ENCODE results near the gene ENHO. TPM values are rescaled to one million over a fixed set of nuclear protein-coding genes. Genes with fewer than 3 reads are reported as not detected.

Gene ENHO
- total RNA-seq, 1 experiment from 2014 or later = 4.0 TPM

DNA sequence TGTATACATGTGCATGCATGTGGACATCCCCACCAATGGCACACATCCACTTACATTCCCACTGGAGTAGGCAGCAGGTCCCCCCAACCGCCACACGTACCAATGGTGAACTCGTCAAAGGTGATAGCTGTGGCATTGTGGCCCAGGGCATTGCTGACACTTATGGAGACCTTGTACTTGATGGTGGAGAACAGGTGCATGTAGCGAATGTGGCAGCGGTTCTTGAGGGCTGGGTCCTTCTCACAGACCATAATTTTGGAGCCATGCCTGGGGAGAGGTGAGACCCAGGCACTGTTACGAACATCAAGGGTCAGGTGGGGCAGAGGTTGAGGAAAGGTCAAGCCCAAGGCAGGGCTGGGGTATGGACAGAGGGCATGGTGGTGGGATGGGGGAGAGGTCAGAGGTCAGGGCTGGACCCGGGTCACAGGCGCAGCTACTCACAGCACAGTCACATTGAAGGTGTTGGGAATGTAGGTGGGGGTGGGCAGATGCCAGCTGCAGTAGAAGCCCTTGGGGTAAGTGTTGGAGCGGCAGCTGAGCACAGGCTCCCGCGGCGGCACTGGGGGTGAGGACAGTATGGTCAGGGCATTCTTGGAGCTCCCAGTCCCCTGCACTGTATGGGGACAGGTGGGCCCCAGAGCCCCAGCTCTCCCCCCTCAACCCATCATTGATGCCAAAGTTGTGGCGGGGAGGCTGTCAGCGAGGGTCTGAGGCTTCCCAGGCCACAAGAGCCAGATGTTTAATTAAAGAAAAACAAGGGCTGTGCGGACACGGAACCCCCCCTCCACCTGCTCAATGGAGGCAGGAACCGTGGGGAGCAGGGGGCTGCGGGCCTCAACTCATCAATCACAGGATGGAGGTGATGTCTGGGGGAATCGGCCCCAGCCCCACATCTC lies 34.9 kb upstream of the ENHO start:
- no peak for DNase-seq (ENCODE audit: low read depth)
- in situ Hi-C loops (cut with HindIII; ENCODE audit: low pct_unique_long_range_greater_than_20kb, low sequenced_read_pairs) = no loop called here

- DNase-seq (ENCODE audit: low read depth) = no peak
- in situ Hi-C loops (cut with HindIII; ENCODE audit: low pct_unique_long_range_greater_than_20kb, low sequenced_read_pairs) = no loop called here
These were observed 34.2 kb upstream of the ENHO start for GRCh38 chr9:34556949-34557348.

DNA sequence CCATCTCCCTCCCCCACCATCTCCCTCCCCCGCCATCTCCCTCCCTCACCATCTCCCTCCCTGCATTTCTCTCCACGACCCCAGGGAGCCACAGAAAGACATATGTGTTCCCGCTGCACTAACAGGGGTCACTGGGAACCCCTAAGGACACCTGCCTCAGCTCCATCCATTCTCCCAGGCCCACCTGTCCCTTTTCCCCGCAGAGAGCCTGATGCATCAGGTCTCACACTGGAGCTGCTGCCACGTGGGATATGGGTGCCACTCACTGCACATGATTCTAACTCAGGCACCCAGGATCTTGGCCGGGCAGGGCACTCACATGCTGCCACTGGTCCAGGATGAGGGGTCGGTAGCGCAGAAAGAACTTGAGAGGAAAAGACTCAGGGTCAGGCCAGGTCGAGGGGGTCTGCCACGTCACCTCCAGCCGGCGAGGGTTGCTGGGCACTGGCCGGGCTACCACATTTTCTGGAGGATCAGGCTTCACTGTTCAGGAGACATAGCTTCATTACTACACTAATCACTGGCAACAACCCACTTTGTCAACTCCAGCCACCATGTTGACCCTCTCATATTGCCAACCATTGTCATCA lies 33.2 kb upstream of the ENHO start:
- no peak for DNase-seq (ENCODE audit: low read depth)

DNA sequence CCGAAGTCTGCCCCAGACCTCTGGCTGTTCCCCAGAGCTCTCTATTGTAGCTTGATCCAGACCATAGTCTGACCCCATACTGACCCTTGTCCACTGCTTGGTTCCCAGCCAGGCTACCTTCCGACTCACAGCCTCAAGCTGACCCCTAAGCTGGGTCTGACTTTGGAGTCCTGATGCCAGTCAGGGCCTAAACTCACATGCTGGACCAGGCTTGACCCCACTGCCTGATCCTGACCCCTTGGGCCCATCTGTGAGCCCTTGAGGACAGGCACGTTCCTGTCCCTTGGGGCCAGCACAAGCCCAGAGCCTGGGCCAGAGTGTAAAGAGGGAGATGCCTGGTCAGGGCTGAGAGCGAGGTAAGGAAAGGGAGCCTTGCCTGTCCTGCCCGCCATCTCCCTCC lies 32.7 kb upstream of the ENHO start:
- DNase-seq (ENCODE audit: low read depth) = no peak
- in situ Hi-C loops (cut with HindIII; ENCODE audit: low pct_unique_long_range_greater_than_20kb, low sequenced_read_pairs) = no loop called here

More for the DNA sequence above, 33.2 kb upstream of the ENHO start:
- in situ Hi-C loops (cut with HindIII; ENCODE audit: low pct_unique_long_range_greater_than_20kb, low sequenced_read_pairs) = no loop called here

DNA sequence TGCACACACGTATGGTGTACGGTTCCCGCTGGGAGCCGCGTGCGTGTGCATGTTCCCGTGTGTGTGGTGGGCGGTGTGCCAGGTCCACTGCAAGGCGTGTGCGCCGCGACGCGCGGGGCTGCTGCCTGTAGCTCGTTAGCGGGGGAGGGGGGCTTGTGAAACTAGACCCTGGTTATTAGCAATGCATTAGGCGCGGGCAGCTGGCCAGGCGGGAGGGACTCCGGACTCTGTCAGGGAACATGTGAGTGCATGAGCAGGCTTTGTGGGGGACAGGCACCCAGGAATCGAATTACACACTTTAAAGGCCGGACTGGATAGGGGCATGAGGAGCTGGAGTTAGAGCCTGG lies 32.2 kb upstream of the ENHO start:
- in situ Hi-C loops (cut with HindIII; ENCODE audit: low pct_unique_long_range_greater_than_20kb, low sequenced_read_pairs) = no loop called here
- DNase-seq (ENCODE audit: low read depth) = no peak

DNA sequence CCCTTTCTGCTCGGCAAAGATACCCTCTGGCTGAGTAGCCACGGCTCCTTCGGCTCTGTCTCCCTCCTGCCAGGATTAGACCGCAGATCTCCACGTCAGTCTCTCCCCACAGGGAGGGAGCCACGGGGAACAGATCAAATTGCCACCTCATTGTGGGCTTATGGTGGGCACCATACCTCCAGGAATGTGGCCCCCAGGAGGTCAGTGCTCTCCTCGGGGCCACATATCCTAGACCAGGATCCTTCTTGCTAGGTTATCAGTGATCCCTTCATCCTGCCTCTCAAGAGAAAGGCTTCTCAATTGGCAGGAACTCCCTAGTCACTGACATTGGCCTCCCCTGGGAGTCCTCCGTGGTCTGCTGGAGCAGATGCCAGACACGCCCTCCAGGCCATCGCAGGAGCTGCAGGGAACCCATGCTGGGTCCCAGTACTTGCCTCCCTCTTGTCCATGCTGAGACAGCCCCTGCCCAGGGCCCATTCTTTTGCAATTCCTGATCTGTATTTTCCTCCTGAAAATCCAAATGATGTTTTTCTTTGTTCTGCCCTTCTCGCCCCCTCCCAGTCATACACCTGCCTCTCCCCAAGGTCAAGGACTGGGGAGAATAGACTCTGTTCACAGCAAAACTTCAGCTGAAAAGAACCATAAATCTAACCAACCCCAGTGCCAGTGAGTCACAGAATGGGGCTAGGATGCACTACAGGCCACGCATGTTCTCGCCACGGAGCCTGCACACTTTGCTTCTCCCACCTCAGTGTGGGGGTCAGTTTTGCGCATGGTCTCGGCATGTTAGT lies 31.6 kb upstream of the ENHO start:
- no peak for DNase-seq (ENCODE audit: low read depth)

DNA sequence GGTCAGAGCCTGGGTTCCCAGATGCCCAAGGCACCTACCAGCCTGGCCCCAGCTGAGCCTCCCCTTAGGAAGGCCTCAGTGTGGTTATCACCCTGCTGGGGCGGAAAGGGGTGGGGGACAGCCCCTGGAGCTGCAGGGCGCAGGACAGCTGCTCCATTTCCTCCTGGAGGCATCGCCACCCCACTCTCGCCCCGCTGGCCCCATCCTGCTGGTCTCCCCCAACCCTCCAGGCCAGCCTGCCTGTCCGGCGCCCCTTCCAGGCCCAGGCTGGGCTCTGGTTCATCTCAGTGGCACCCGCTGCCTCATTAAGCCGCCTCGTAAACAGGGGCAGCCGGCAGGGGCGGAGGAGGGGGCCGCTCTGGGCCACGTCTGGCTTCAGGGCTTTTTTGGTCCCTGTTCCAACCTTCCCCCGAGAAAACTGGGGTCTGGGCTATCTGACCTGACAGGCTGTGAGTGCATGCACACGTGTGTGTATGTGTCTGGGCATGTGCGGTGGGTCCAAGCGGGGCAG lies 30.8 kb upstream of the ENHO start:
- no peak for DNase-seq (ENCODE audit: low read depth)
- in situ Hi-C loops (cut with HindIII; ENCODE audit: low pct_unique_long_range_greater_than_20kb, low sequenced_read_pairs) = no loop called here

More for the DNA sequence above, 31.6 kb upstream of the ENHO start:
- in situ Hi-C loops (cut with HindIII; ENCODE audit: low pct_unique_long_range_greater_than_20kb, low sequenced_read_pairs) = no loop called here

DNA sequence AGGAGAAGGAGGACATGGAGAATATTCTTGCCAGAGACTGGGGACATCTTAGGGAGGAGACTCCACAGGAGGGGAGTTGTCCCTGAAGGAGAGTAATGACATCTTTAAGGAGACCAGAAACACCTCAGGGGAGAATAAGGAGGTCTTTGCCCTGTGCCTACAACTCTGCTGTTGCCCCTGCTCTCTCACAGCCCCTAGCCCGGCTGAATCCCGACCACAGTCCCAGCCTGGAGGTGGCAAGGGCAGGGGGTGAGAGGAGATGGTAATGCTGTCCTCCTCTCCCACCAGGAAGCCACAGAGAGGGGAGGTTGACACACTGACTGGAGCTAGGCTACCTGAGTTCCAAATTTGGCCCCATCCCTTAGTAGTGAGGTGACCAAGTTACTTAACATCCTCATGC lies 30.2 kb upstream of the ENHO start:
- no peak for DNase-seq (ENCODE audit: low read depth)
- in situ Hi-C loops (cut with HindIII; ENCODE audit: low pct_unique_long_range_greater_than_20kb, low sequenced_read_pairs) = no loop called here

- no peak for DNase-seq (ENCODE audit: low read depth)
- in situ Hi-C loops (cut with HindIII; ENCODE audit: low pct_unique_long_range_greater_than_20kb, low sequenced_read_pairs) = no loop called here
These were observed 29.8 kb upstream of the ENHO start for GRCh38 chr9:34552606-34552981.

DNA sequence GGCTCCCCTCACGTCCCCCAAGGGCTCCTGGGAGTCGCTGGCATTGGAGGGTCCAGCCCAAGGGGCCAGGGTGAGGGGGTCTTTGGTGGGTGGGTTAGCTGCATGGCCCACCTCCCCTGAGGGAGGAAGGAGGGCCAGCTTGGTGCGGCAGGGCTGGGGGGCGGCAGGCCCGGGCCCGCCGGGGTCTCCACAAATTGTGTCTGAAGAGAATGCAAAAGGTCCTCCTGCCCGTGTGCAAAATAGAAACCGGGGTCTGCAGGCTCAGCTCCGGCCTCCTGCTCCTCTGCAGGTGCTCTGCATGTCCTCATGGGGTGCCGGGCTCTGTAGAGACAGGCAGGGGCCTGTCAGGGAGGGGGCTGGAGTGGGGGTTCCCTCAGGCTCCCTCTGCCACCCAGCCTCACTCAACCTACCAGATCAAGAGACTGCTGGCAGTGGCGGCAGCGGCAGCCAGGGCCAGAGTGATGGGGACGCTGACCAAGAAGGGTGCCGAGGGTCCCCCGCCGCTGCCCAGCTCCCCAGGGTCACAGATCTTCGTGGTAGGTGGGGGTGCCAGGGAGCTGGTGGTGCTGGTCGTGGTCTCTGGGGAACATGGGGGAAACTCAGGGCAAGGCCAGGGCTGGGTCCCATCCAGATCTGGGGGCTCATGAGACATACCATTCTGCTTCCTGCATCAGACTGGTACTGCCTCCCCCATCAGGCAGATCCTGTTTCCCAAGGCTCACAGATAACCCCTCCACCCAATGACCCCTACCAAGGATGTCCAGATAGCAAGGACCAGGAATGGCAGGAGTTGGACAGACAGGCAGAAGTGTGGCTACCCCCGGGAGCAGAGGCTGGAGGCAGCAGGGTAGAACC lies 29.2 kb upstream of the ENHO start:
- in situ Hi-C loops (cut with HindIII; ENCODE audit: low pct_unique_long_range_greater_than_20kb, low sequenced_read_pairs) = no loop called here

DNA sequence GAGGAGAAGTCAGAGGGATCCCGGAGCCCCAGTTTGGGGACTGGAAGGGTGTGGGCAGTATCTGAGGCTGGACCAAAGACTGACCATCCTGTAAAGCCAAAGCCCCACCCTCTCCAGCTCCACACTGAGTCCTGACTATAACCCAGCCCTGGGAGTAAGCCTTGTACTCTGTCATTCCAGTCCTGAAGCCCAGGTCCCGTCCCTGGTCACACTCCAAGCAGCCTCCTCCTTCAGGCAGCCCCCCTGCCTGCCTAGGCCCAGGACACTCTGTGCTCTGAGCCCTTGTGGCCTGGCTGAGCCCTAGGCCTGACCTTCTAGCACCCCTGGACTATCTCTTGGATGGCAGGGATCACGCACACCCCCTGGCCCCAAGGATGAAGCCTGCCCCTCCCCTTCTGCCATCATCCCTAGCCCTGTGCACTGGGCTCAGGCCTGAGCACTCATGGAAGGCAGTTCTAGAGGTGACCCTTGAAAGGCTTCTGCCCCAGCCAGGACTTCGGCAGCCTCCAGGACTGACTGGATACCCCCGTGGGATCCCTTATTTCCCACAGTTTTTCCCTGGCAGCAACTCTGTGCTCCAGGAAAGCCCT lies 28.0 kb upstream of the ENHO start:
- in situ Hi-C loops (cut with HindIII; ENCODE audit: low pct_unique_long_range_greater_than_20kb, low sequenced_read_pairs) = no loop called here
- DNase-seq (ENCODE audit: low read depth) = no peak

More for the DNA sequence above, 29.2 kb upstream of the ENHO start:
- no peak for DNase-seq (ENCODE audit: low read depth)

GRCh38 chr9:34550016-34550680 lies 27.4 kb upstream of the ENHO start:
- in situ Hi-C loops (cut with HindIII; ENCODE audit: low pct_unique_long_range_greater_than_20kb, low sequenced_read_pairs) = no loop called here

GRCh38 chr9:34549407-34549732 lies 26.6 kb upstream of the ENHO start:
- no peak for DNase-seq (ENCODE audit: low read depth)
- in situ Hi-C loops (cut with HindIII; ENCODE audit: low pct_unique_long_range_greater_than_20kb, low sequenced_read_pairs) = no loop called here

More at GRCh38 chr9:34550016-34550680, 27.4 kb upstream of the ENHO start:
- DNase-seq (ENCODE audit: low read depth) = no peak

DNA sequence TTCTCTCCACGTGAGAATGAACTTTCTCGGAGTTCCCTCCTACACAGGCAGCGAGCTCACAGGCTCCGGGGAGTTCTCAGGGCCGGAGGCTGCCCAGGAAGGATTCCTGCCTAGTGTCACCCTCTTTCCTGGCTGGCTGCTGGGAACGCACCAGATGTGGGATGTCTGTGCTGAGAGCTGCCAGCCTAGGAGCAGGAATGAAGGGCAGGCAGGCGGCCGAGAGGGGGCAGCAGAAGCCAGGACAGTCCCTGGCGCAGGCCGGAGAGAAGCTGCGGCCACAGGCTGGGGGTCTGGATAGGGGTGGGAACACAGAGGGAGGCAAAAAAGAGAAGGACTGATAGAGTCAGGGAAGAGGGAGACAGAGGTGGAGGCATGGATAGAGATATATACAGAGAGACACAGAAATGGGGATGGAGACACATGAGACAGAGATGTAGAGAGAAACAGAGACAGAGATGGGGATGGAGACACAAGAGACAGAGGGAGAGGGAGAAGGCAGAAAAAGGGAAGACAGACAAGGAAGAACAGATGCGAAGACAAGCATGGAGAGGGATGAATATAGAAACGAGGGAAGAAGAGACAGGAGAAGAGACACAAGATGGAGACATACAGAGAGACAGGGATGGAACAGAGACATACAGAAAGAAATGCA lies 25.3 kb upstream of the ENHO start:
- no peak for DNase-seq (ENCODE audit: low read depth)
- in situ Hi-C loops (cut with HindIII; ENCODE audit: low pct_unique_long_range_greater_than_20kb, low sequenced_read_pairs) = no loop called here

DNA sequence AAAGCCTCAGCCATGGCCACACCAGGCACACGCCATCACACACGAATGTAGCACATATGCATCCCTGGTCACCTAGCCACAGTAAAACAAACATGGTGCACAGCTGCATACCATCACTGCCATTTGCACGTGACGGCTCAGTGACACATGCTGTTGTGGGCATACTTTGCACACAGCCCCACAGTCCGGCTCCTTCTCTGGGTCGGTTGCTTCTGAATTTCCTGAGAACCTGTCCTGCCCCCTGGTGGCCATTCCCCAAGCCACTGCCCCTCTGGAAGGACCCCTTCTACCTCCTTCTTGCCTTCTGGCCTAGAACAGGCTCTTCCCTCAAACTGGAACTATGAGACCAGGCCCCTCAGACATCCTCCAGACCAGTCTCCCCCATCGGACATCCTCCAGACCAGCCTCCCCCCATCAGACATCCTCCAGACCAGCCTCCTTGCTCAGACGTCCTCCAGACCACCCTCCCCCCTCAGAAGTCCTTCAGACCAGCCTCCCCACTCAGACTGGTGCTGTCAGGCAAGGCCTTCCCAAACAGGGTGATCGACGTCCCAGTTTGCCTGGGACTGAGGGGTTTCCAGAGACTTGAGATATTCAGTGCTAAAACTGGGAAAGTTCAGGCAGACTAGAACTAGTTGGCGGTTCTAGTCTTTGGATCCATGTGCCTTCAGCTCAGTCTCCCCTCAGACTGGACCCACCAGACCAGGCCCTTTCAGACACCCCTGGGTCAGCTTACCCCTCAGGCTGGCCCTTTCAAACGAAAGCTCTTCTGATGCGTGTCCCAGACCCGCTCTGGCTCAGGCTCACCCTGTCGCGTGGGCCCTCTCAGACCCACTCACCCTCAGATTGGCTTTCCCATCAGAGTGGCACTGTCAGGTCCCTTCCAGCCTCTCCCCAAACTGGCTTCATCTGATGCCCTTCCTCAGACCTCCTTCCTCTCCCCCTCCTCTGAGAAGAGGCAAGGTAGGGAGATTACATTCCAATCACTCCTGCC lies 24.3 kb upstream of the ENHO start:
- in situ Hi-C loops (cut with HindIII; ENCODE audit: low pct_unique_long_range_greater_than_20kb, low sequenced_read_pairs) = no loop called here
- peak; percentile 16 for DNase-seq (ENCODE audit: low read depth)
